IMR-90 (cell line): ENCODE data around the gene FEV. TPM values are rescaled to one million over a fixed set of nuclear protein-coding genes. Genes with fewer than 3 reads are reported as not detected.

Source experiments
- ATAC-seq: fragments of 200-7000 bp; cut with Tn5 transposase; 2 replicates; pipeline ENCODE4 v1.9.1; 2020; ENCODE audit warnings: low read depth, mild to moderate bottlenecking, moderate library complexity
- BruUV-seq: library from RNA; stranded (reverse); fragments of 400-500 nt; replicated peaks from 2 replicates; lab custom pipeline; 2021; lab: Mats Ljungman, UMichigan
- CTCF ChIA-PET: fragments of 300-600 bp; formaldehyde crosslinking; extraction: SDS; loops from one replicate; lab custom pipeline; 2021; ENCODE audit warnings: antibody characterized with exemption; lab: Yijun Ruan, JAX
- POLR2A ChIA-PET: fragments of 300-600 bp; sonication (Branson Sonifier 250); formaldehyde crosslinking; loops from one replicate; lab custom pipeline; 2022; ENCODE audit warnings: antibody characterized with exemption; ENCODE audit not compliant: unreplicated experiment; lab: Charles Lee
- DNase-seq: peaks from one replicate; pipeline ENCODE4 v3.0.0; 2013
- H2AFZ ChIP-seq: replicated peaks from 2 replicates; pipeline ENCODE3; 2013; ENCODE audit warnings: low read length, mild to moderate bottlenecking; ENCODE audit not compliant: poor library complexity
- H2AK5ac ChIP-seq: 2 replicates; pipeline ENCODE4 v1.6.1; 2013; ENCODE audit warnings: low read depth, low read length, inconsistent platforms
- H2AK9ac ChIP-seq: replicated peaks from 2 replicates; pipeline ENCODE3; 2013; ENCODE audit warnings: mild to moderate bottlenecking, low read depth, low read length, moderate library complexity; ENCODE audit not compliant: poor library complexity
- H2BK120ac ChIP-seq: 2 replicates; pipeline ENCODE4 v1.6.1; 2013; ENCODE audit warnings: low read depth, low read length, inconsistent platforms
- H2BK15ac ChIP-seq: 3 replicates; pipeline ENCODE4 v1.6.1; 2013; ENCODE audit warnings: low read depth, low read length, inconsistent platforms
- H2BK20ac ChIP-seq: 2 replicates; pipeline ENCODE4 v1.6.1; 2013; ENCODE audit warnings: low read depth, mild to moderate bottlenecking, inconsistent platforms, low read length, moderate library complexity
- H2BK5ac ChIP-seq: 2 replicates; pipeline ENCODE4 v1.6.1; 2013; ENCODE audit warnings: mild to moderate bottlenecking, low read depth, low read length, inconsistent platforms; ENCODE audit not compliant: poor library complexity, severe bottlenecking
- H3K14ac ChIP-seq: replicated peaks from 2 replicates; pipeline ENCODE4 v1.6.1; 2013; ENCODE audit warnings: low read depth, low read length, inconsistent platforms
- H3K18ac ChIP-seq: 2 replicates; pipeline ENCODE4 v1.6.1; 2013; ENCODE audit warnings: low read depth, low read length, control low read depth
- H3K23ac ChIP-seq: 2 replicates; pipeline ENCODE4 v1.6.1; 2013; ENCODE audit warnings: low read depth, low read length, inconsistent platforms
- H3K27ac ChIP-seq: 2 replicates; pipeline ENCODE4 v1.5.1; 2013; ENCODE audit warnings: mild to moderate bottlenecking, control low read depth, low read length; ENCODE audit not compliant: insufficient read depth
- H3K27me3 ChIP-seq: 2 replicates; pipeline ENCODE4 v1.6.1; 2013; ENCODE audit warnings: low read length; ENCODE audit not compliant: control insufficient read depth, insufficient read depth
- H3K36me3 ChIP-seq: 2 replicates; pipeline ENCODE4 v1.6.1; 2013; ENCODE audit warnings: low read length, mixed read lengths; ENCODE audit not compliant: control insufficient read depth, insufficient read depth
- H3K4ac ChIP-seq: 2 replicates; pipeline ENCODE4 v1.6.1; 2013; ENCODE audit warnings: low read depth, low read length, inconsistent platforms
- H3K4me1 ChIP-seq: 2 replicates; pipeline ENCODE4 v1.6.1; 2013; ENCODE audit warnings: low read length, mixed read lengths; ENCODE audit not compliant: control insufficient read depth, insufficient read depth
- H3K4me2 ChIP-seq: 2 replicates; pipeline ENCODE4 v1.6.1; 2013; ENCODE audit warnings: low read depth, mild to moderate bottlenecking, control low read depth, low read length, moderate library complexity
- H3K4me3 ChIP-seq: 2 replicates; pipeline ENCODE4 v1.5.1; 2013; ENCODE audit warnings: low read depth, mild to moderate bottlenecking, control low read depth, low read length, moderate library complexity; ENCODE audit not compliant: insufficient read depth
- H3K56ac ChIP-seq: 2 replicates; pipeline ENCODE4 v1.6.1; 2013; ENCODE audit warnings: low read length, inconsistent platforms; ENCODE audit not compliant: insufficient read depth; ENCODE audit errors: extremely low read depth
- H3K79me1 ChIP-seq, 2 experiments: 2 replicates each; pipeline ENCODE4 v1.6.1; 2013; ENCODE audit warnings: low read length in 2 of 2, inconsistent platforms in 1 of 2, low read depth in 1 of 2
- H3K9ac ChIP-seq: 2 replicates; pipeline ENCODE4 v1.6.1; 2013; ENCODE audit warnings: low read depth, low read length, control low read depth
- H3K9me1 ChIP-seq: 2 replicates; pipeline ENCODE4 v1.6.1; 2013; ENCODE audit warnings: low read length, inconsistent platforms; ENCODE audit not compliant: insufficient read depth
- H3K9me3 ChIP-seq: 2 replicates; pipeline ENCODE4 v1.6.1; 2013; ENCODE audit warnings: low read length; ENCODE audit not compliant: control insufficient read depth, insufficient read depth
- H4K20me1 ChIP-seq: 2 replicates; pipeline ENCODE4 v1.6.1; 2013; ENCODE audit warnings: low read length, inconsistent platforms; ENCODE audit not compliant: insufficient read depth
- H4K5ac ChIP-seq: 2 replicates; pipeline ENCODE4 v1.6.1; 2013; ENCODE audit warnings: mild to moderate bottlenecking, low read depth, low read length, control low read depth
- H4K8ac ChIP-seq, 2 experiments: 2 replicates each; pipeline ENCODE4 v1.6.1; 2013; ENCODE audit warnings: low read depth in 2 of 2, low read length in 2 of 2, control low read depth in 1 of 2, inconsistent platforms in 1 of 2
- H4K91ac ChIP-seq: 2 replicates; pipeline ENCODE4 v1.6.1; 2013; ENCODE audit warnings: low read depth, low read length, inconsistent platforms; ENCODE audit not compliant: insufficient read depth
- CEBPB ChIP-seq: IDR thresholded peaks from 2 replicates; pipeline ENCODE4 v1.6.1; 2012; ENCODE audit warnings: low read depth, low read length, improper control_type of control experiment
- CHD1 ChIP-seq: IDR thresholded peaks from 2 replicates; pipeline ENCODE4 v1.6.1; 2012; ENCODE audit warnings: low read depth, low read length, improper control_type of control experiment
- MAFK ChIP-seq: IDR thresholded peaks from 2 replicates; pipeline ENCODE4 v1.6.1; 2012; ENCODE audit warnings: low read depth, low read length, improper control_type of control experiment
- MXI1 ChIP-seq: IDR thresholded peaks from 2 replicates; pipeline ENCODE4 v1.6.1; 2012; ENCODE audit warnings: low read depth, mild to moderate bottlenecking, low read length, moderate library complexity, borderline replicate concordance
- NFE2L2 ChIP-seq: fragments of 150-350 bp; IDR thresholded peaks from 2 replicates; pipeline ENCODE4 v1.6.1; 2016; ENCODE audit warnings: low read depth, mild to moderate bottlenecking, low read length
- POLR2A ChIP-seq: IDR thresholded peaks from 2 replicates; pipeline ENCODE4 v1.6.1; 2012; ENCODE audit warnings: mild to moderate bottlenecking, low read depth, low read length
- RFX5 ChIP-seq: IDR thresholded peaks from 2 replicates; pipeline ENCODE4 v1.8.0; 2012; ENCODE audit warnings: low read depth, mild to moderate bottlenecking, low read length, moderate library complexity
- SMC3 ChIP-seq: fragments of 150-350 bp; IDR thresholded peaks from 2 replicates; pipeline ENCODE4 v1.6.1; 2016; ENCODE audit warnings: low read depth, mild to moderate bottlenecking, antibody characterized with exemption, low read length, moderate library complexity
- USF2 ChIP-seq: fragments of 150-350 bp; IDR thresholded peaks from 2 replicates; pipeline ENCODE4 v1.6.1; 2017; ENCODE audit warnings: mild to moderate bottlenecking, antibody characterized with exemption, low read length, low read depth
- WGBS, 2 experiments: methylation state at CpG; one replicate each; pipeline versions ENCODE4 v1.1.5 to v1.1.7; 2013; ENCODE audit warnings: missing lambda C conversion rate in 2 of 2; ENCODE audit not compliant: insufficient read length in 1 of 2; ENCODE audit errors: extremely low coverage in 2 of 2; 5-methylcytosine and 5-hydroxymethylcytosine counted together
- dilution Hi-C: fragments of 300-500 bp; cut with HindIII; formaldehyde crosslinking; loops from one replicate; pipeline ENCODE4 v1.14.3; 2018; ENCODE audit warnings: low sequenced_read_pairs; ENCODE audit not compliant: unreplicated experiment
- in situ Hi-C: fragments of 300-500 bp; cut with MboI; formaldehyde crosslinking; loops from 3 replicates; pipeline ENCODE4 v1.14.3; 2019; ENCODE audit warnings: low sequenced_read_pairs, inconsistent platforms, mixed read lengths
- intact Hi-C: fragments of 100-400 bp; cut with micrococcal nuclease; formaldehyde crosslinking; loops from 2 replicates; pipeline ENCODE4 v1.10.0; 2022
- polyA plus RNA-seq, 3 experiments: library from polyadenylated mRNA; depleted of rRNA; stranded (reverse); fragments of >200 nt; gene quantifications; 2 replicates each; pipeline ENCODE4 v1.2.3, GENCODE V29; 2012; ENCODE audit warnings: low replicate concordance in 1 of 3
- total RNA-seq: library from RNA; depleted of rRNA; stranded (reverse); fragments of >200 nt; gene quantifications from 2 replicates; pipeline ENCODE4 v1.2.3, GENCODE V29; 2012
- TF ChIP-seq, protein P1 (sequence below): fragments of 150-350 bp; IDR thresholded peaks from 2 replicates; pipeline ENCODE4 v1.6.1; 2016; ENCODE audit warnings: low read depth, mild to moderate bottlenecking, low read length, moderate library complexity, borderline replicate concordance

Gene FEV
- total and polyA plus RNA-seq, 2 of the 4 experiments (the other 2 are of a cell fraction): not detected

GRCh38 chr2:219021591-219021990 lies 36.6 kb upstream of the FEV start:
- H2AK5ac ChIP-seq: no peak overlapping the region
- H3K4me3 ChIP-seq: no peak overlapping the region
- H2AK9ac ChIP-seq: no peak overlapping the region
- no peaks in the 10 kb centered on the region for H3K9me1 ChIP-seq
- no peak overlapping the region for H4K91ac ChIP-seq
- H3K27ac ChIP-seq: no peak overlapping the region
- BruUV-seq: no TSS peak
- ChIA-PET POLR2A (no interaction called here), CTCF (no interaction called here)
- no peak overlapping the region for H2BK120ac ChIP-seq
- no peaks in the 10 kb centered on the region for H3K79me1 ChIP-seq
- H3K4me2 ChIP-seq: no peak overlapping the region
- no peak overlapping the region for H3K14ac ChIP-seq
- no peaks in the 10 kb centered on the region for H4K20me1 ChIP-seq
- H3K4ac ChIP-seq: no peak overlapping the region
- no peak overlapping the region for H4K8ac ChIP-seq
- in situ Hi-C loops: no loop called here
- H2BK20ac ChIP-seq: no peak overlapping the region
- no peaks in the 10 kb centered on the region for H3K36me3 ChIP-seq
- dilution Hi-C loops: no loop called here
- no peak overlapping the region for H3K9ac ChIP-seq
- H2BK5ac ChIP-seq: no peak overlapping the region
- ATAC-seq (no peak), DNase-seq (no peak)
- WGBS, 2 experiments: no CpG with 5 or more reads among the region's 9 CpGs
- no peak overlapping the region for H4K5ac ChIP-seq
- no peaks in the 10 kb centered on the region for H3K9me3 ChIP-seq
- H3K56ac ChIP-seq: no peak overlapping the region
- peaks cover 84% of the 10 kb centered on the region for H3K27me3 ChIP-seq
- intact Hi-C loops: no loop called here
- no peak overlapping the region for H2AFZ ChIP-seq
- H3K4me1 ChIP-seq: no peaks in the 10 kb centered on the region
- no peak for TF ChIP-seq CEBPB
- TF ChIP-seq POLR2A: no peak
- no peak for TF ChIP-seq RFX5
- TF ChIP-seq, protein P1, sequence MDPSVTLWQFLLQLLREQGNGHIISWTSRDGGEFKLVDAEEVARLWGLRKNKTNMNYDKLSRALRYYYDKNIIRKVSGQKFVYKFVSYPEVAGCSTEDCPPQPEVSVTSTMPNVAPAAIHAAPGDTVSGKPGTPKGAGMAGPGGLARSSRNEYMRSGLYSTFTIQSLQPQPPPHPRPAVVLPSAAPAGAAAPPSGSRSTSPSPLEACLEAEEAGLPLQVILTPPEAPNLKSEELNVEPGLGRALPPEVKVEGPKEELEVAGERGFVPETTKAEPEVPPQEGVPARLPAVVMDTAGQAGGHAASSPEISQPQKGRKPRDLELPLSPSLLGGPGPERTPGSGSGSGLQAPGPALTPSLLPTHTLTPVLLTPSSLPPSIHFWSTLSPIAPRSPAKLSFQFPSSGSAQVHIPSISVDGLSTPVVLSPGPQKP: no peak
- no peak for TF ChIP-seq NFE2L2
- TF ChIP-seq MXI1: no peak
- TF ChIP-seq MAFK: no peak
- TF ChIP-seq USF2: no peak
- TF ChIP-seq SMC3: no peak
- TF ChIP-seq CHD1: no peak
- H3K23ac ChIP-seq: no peak overlapping the region
- no peak overlapping the region for H2BK15ac ChIP-seq
- no peak overlapping the region for H3K18ac ChIP-seq
